Measurements from ENCODE around the gene AVPR1B. TPM values are rescaled to one million over a fixed set of nuclear protein-coding genes. Genes with fewer than 3 reads are reported as not detected.

Gene AVPR1B
- polyA plus RNA-seq (2012; ENCODE audit: insufficient read depth, insufficient read length) = not detected

- no peak within 1 kb of the TSS for H3K4me3 ChIP-seq (ENCODE audit: low read length)
- DNase-seq (ENCODE audit: low read depth, low spot score) = no peak
Observed at GRCh38 chr1:206117151-206117948, at the start of gene AVPR1B. Gene AVPR1B (minus strand): TSS chr1:206117388. CDS start chr1:206116890, 498 bp downstream.

- DNase-seq (ENCODE audit: low read depth, low spot score) = no peak
- no peak overlapping the region for H3K4me3 ChIP-seq (ENCODE audit: low read length)
Observed at GRCh38 chr1:206145771-206146290, 28.6 kb upstream of the AVPR1B start.

GRCh38 chr1:206144605-206145004 is 27.4 kb upstream of the AVPR1B start:
- no peak for DNase-seq (ENCODE audit: low read depth, low spot score)
- H3K4me3 ChIP-seq (ENCODE audit: low read length) = no peak overlapping the region

GRCh38 chr1:206143537-206144172 is 26.5 kb upstream of the AVPR1B start:
- no peak overlapping the region for H3K4me3 ChIP-seq (ENCODE audit: low read length)
- DNase-seq (ENCODE audit: low read depth, low spot score) = no peak

GRCh38 chr1:206142770-206143169 is 25.6 kb upstream of the AVPR1B start:
- H3K4me3 ChIP-seq (ENCODE audit: low read length) = no peak overlapping the region
- DNase-seq (ENCODE audit: low read depth, low spot score) = no peak

- H3K4me3 ChIP-seq (ENCODE audit: low read length) = no peak overlapping the region
- no peak for DNase-seq (ENCODE audit: low read depth, low spot score)
Observed at GRCh38 chr1:206142011-206142410, 24.8 kb upstream of the AVPR1B start.

- DNase-seq (ENCODE audit: low read depth, low spot score) = no peak
Observed at GRCh38 chr1:206136241-206136640, 19.1 kb upstream of the AVPR1B start.

GRCh38 chr1:206135248-206135647 is 18.1 kb upstream of the AVPR1B start:
- H3K4me3 ChIP-seq (ENCODE audit: low read length) = no peak overlapping the region
- DNase-seq (ENCODE audit: low read depth, low spot score) = no peak

More at GRCh38 chr1:206136241-206136640, 19.1 kb upstream of the AVPR1B start:
- no peak overlapping the region for H3K4me3 ChIP-seq (ENCODE audit: low read length)

GRCh38 chr1:206133751-206134415 is 16.7 kb upstream of the AVPR1B start:
- no peak overlapping the region for H3K4me3 ChIP-seq (ENCODE audit: low read length)
- DNase-seq (ENCODE audit: low read depth, low spot score) = no peak

- DNase-seq (ENCODE audit: low read depth, low spot score) = no peak
- no peak overlapping the region for H3K4me3 ChIP-seq (ENCODE audit: low read length)
Observed at GRCh38 chr1:206131037-206131436, 13.8 kb upstream of the AVPR1B start.

- no peak overlapping the region for H3K4me3 ChIP-seq (ENCODE audit: low read length)
- DNase-seq (ENCODE audit: low read depth, low spot score) = no peak
Observed at GRCh38 chr1:206128196-206128595, 11.0 kb upstream of the AVPR1B start.

GRCh38 chr1:206127336-206127735 is 10.1 kb upstream of the AVPR1B start:
- no peak for DNase-seq (ENCODE audit: low read depth, low spot score)
- no peak overlapping the region for H3K4me3 ChIP-seq (ENCODE audit: low read length)

- no peak for DNase-seq (ENCODE audit: low read depth, low spot score)
- H3K4me3 ChIP-seq (ENCODE audit: low read length) = no peak overlapping the region
Observed at GRCh38 chr1:206125346-206125745, 8.2 kb upstream of the AVPR1B start.

GRCh38 chr1:206122686-206123085 is 5.5 kb upstream of the AVPR1B start:
- H3K4me3 ChIP-seq (ENCODE audit: low read length) = no peak overlapping the region
- no peak for DNase-seq (ENCODE audit: low read depth, low spot score)

GRCh38 chr1:206121269-206121668 is 4.1 kb upstream of the AVPR1B start:
- DNase-seq (ENCODE audit: low read depth, low spot score) = no peak
- no peak overlapping the region for H3K4me3 ChIP-seq (ENCODE audit: low read length)

GRCh38 chr1:206120406-206120805 is 3.2 kb upstream of the AVPR1B start:
- DNase-seq (ENCODE audit: low read depth, low spot score) = no peak
- H3K4me3 ChIP-seq (ENCODE audit: low read length) = no peak overlapping the region

- no peak for DNase-seq (ENCODE audit: low read depth, low spot score)
- H3K4me3 ChIP-seq (ENCODE audit: low read length) = no peak overlapping the region
Observed at GRCh38 chr1:206116873-206117150, 376 bp downstream of the AVPR1B start.

- no peak for DNase-seq (ENCODE audit: low read depth, low spot score)
- H3K4me3 ChIP-seq (ENCODE audit: low read length) = no peak overlapping the region
Observed at GRCh38 chr1:206116191-206116872, 856 bp downstream of the AVPR1B start.

GRCh38 chr1:206115791-206116190 is 1.4 kb downstream of the AVPR1B start:
- H3K4me3 ChIP-seq (ENCODE audit: low read length) = no peak overlapping the region
- no peak for DNase-seq (ENCODE audit: low read depth, low spot score)
